NCI-H446 treated with DMSO at 0.1 percent for 48 hours (cell line): ENCODE measurements around the gene RGL4.

ENCODE experiments used
- DNase-seq: peaks from one replicate; lab custom pipeline; 2025; lab: John Stamatoyannopoulos, UW

RGL4 gene

DNA sequence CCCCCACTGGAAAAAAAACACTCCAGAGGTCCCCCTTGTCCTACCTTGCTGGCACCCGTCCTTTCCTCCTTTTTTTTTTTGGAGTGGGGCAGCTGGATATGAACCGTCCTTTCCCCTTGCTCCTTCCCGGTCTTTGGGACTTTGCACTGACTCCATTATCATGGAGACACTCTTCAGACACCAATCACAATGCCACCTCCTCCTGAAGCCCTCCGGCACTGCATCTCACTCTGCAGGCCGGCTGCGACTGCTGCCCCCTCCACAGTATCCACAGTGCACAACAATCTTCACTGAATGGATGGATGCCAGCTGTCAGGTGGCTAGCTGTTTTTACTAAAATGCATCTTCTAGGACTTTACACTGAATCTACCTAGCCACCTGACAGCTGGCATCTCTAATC is 12.7 kb upstream of the RGL4 start:
- no peak for DNase-seq

DNA sequence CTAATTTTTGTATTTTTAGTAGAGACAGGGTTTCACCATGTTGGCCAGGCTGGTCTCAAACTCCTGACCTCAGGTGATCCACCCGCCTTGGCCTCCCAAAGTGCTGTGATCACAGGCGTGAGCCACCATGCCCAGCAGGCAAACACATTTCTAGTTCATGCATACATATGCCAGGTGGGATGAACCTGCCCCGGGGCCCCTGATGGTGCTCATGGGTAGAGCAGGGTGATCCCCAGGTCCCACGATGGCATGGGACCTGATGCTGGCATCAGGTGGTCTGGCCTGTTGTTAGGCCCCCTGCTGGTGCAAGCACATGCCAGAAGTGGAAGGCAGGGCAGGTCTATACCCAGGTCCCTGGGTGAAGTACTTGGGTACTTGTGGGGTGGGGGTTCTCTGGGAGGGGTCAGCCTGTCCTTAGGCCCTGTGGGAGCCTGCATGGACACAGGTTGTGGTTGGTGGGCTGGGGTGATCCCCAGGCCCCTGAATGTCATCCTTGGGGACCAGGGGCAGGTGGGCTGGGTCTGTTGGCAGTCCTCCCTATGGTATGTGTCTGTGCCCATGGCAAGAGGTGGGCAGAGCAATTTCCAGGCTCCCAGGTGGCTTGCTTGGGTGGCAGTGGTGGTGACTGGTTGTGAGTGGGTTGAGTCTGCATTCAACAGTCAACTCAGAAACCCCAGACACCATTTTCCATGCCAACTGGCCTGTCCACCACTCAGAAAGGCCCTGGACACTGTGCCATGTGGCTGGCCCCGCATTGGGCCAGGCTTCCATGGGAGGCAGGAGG is 9.6 kb upstream of the RGL4 start:
- DNase-seq = no peak

DNA sequence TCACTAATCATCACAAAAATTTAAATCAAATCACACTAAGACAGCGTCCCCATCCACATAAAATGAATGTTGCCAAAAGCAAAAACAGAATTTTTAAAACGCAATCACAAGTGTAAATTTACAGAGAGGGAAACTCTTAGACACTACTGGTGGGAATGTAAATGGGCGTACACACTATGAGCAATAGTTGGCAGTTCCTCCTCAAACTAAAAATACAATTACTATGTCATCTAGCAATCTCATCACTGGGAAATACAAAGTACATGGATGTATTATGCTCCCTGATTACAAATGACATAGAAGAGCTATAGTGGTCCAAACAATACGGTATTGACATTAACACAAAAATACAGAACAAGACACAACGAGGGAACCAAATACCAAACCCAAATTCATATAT is 8.7 kb upstream of the RGL4 start:
- no peak for DNase-seq

DNA sequence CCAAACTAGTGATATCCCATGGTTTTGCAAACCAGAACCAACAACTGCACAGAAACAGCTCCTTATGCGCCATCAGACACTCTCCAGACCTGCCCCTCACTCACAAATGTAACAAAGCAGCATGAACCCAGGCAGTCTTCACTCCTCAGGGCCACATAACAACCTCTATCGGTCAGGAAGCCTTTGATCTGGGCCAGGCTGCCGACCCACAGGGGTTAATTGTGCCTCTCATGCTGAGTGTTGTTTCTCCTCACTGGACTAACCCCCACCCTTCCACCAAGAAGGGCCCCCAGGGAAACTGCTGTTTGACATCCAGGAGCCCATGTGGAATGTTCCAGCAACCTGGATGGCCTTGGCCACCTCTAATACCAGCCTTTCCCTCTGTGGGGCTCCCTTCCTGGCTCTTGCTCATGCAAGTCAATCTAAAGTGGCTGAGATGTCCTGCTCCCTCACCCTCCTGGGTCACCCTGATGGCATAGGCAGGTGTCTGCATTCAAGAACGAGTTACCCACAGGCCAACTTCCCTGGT is 7.9 kb upstream of the RGL4 start:
- no peak for DNase-seq

DNA sequence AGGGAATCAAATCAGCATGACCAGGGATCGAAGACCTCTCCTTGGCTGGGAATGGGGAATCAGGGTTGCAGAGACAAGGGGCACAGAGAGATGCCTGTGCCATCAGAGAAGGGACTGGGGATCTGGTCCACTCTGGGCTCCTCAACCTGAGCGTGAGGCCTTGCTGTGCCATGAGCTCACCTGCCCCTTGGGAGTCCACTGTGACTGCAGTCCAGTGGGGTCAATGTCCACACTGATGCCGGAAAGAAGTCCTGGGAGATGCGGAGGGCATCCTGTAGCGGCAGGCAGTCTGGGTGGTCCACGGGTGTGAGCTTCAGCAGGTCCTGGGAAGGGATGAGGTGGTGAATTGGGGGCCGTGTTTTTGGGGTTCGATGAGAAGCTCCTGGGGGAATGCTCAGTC is 7.3 kb upstream of the RGL4 start:
- no peak for DNase-seq

DNA sequence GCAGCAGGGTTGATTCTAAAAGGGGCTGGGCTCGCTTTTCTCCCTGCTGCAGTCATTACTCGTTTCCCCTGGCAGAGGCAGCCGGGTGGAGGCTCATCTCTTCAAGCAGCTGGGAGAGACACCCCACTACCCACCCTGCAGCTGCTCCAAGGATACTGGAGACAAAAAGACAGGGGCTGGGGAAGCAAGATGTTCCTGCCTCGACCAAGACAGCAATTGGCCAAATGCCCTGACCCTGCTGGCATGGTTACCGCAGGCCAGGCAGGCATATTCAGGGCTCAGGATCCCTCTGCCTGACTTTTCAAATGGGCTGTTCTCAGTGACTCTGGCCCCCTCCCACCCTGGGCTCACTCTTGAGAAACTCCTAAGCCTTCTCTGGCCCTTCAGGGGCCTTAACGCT is 6.8 kb upstream of the RGL4 start:
- DNase-seq = no peak

DNA sequence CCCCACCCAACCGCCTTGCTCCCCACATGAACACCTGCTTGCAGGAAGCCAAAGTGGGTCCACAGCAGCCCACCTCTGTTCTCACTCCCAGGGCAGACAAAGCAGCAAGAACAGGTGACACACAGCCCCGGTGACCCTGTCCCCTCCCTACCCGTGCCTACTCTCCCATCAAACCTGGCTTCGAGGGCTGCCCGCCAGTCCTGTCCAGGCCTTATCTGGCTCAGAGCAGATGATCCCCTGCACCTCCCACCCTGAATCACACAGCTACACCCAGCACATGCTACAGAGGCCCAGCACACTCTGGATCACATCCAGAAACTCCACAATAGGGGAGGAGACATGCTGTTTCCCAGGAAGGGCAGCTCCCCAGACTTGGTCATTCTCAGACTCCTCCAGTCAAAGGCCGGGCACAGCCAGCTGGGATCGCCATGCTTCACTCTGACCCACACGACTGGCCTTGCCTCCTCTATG is 6.2 kb upstream of the RGL4 start:
- peak; percentile 4 for DNase-seq

DNA sequence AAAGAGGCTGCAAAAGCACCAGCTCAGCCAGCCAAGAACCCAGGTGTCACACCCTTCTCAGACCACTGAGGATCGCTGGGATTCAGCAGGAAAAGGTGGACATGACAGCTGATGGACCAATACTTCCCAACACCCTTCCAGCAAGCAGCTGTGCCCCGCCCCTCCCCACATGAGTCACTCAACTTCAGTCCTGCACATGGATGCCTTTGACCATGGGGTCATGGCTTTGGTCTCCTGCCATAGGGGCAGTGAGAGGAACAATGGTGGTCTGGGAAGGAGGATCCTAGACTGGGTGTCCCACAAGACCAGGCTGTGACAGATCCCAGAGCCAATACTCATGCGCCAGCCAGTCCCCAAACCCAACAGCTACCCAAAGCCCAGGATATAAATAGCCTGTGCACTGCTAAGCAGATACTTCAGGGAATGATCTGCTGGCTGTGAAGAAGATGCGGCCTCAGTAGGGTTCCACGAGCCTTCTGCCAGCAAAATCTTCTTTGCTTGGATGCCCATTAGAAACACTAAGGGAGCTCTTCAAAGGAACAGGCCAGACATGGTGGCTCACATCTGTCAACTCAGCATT is 5.5 kb upstream of the RGL4 start:
- peak; percentile 39 for DNase-seq

DNA sequence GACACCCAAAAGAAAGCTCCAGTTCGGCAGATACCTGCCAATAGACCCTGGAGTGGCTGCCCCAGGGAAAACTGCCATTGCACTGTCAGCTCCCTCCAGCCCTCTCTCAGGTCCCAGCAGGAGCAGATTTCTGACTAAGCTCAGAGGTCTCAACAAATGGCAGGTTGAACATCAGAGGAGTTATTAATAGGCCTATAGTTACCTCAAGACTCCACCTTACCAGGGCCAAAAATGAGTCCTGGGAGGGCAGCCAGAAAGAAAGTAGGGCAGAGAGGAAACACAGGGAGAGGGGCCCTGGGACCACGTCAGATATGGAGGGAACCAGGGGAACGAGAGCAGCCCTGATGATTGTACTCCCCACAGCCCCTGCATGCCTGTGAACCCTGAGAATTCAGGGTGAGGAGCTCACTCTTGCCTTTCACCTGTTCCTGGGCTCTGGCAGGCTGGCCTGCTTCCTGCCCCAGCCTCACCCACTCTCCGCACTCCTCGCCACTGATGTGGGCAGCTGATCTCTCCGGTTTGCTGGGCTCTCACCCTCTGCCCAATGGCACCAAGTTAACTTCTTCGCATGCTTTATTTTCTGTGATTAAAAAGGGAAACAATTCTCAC is 4.3 kb upstream of the RGL4 start:
- no peak for DNase-seq

DNA sequence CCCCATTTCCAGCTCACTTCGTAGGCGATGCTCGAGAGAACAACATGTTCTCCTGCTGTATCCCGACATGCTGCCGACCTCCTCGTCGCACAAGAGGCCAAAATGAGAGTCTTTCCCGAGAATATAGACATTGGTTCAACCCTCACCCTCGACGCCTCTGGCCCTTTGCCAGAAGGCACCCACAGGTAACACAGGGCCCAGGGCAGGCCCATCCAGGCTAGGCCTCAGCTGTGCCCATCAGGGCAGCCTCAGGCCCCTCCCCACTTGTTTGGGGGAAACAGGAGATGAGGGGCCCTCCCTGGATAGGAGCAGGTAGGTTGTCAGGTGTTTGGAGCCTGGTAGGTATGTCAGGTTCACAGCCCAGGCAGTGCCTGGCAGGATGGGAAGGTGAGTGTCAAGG is 2.7 kb upstream of the RGL4 start:
- DNase-seq = no peak

DNA sequence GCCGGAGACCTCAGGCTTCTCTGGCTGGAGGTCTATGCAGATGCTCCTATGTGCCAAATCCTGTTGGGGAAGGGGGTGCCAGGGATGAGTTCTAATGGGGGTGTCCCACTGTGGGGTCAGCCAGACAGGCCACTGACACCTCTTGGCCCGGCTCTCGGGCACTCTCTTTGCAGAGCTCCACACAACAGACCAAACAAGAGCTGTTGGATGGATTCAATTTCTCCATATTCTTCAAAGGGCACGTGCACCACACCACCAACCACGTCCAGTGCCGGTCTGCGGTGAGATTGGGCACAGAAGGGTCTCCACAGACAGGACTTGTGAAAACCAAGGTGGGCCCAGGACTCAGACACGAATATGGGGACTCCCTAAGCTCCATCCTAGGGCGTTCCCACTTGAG is 2.2 kb upstream of the RGL4 start:
- no peak for DNase-seq

DNA sequence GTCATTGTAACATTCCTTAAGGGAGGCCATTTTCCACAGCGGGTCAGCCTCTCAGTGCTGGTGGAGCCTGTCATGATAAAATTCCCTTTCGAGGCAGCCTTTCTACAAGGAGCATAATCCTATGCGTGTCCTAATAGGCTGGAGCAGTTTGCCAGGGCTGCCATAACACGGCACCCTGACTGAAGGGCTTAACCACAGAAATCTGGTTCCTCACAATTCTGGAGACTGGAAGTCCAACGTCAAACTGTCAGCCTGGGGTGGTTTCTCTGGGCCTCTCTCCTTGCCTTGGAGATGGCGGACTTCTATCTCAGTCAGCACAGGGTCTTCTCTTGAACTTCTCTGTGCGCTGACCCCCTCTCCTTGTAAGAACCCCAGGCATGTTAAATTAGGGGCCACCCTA is 1.4 kb upstream of the RGL4 start:
- no peak for DNase-seq

DNA sequence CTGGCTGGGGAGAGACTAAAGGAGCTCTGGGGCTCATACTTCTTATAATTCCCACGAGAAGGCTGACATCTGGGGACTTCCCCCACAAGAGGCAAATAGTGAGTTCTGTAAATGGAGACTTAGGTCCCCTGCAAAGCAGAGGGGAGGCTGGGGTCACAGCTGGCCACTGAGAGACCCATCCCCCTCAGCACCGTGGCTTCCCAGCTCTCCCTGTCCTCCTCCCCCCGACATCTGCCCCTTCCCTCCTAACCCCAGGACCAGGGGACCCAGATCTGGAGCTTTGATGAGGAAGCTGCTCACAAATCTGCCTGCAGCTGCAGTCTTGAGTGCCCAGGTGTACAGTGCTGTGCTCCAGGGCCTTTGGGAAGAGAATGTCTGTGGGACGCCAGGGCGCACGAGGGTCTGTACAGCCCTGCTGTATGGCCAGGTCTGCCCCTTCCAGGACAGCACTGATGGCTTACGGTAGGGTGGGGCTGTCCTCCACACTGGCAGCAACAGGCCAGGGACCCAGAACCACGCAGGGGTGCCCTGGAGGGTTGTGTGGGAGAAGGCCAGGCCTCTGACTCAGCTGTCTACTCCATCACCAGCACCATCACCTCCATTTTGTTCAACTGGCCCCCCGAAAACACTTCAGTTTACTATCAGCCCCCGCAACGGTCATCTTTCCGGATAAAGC is 1.1 kb downstream of the RGL4 start:
- DNase-seq = no peak

DNA sequence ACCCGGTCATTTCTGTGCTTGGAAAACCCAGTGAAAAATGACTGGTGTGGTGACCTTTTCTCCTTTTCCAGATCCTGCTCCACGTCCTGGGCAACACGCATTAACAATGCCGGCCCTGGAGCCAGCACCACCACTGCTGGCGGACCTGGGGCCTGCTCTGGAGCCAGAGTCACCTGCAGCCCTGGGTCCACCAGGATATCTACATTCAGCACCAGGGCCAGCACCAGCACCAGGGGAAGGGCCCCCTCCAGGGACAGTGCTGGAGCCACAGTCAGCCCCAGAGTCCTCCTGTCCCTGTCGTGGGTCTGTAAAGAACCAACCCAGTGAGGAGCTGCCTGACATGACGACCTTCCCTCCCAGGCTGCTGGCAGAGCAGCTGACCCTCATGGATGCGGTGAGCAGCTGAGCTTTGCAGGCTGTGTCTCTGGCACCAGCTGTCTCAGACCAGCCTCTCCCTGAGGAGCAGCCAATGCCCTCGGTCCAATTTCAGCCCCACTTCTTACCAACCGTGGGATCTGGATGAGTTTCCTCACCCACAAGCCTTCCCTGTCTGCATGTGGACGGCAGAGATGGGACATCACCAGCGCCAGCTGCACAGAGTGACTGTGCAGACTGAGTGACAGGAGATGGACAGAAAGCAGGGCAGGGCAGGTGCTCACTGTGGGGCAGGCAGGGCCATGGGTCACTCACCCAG is 1.9 kb downstream of the RGL4 start:
- no peak for DNase-seq

DNA sequence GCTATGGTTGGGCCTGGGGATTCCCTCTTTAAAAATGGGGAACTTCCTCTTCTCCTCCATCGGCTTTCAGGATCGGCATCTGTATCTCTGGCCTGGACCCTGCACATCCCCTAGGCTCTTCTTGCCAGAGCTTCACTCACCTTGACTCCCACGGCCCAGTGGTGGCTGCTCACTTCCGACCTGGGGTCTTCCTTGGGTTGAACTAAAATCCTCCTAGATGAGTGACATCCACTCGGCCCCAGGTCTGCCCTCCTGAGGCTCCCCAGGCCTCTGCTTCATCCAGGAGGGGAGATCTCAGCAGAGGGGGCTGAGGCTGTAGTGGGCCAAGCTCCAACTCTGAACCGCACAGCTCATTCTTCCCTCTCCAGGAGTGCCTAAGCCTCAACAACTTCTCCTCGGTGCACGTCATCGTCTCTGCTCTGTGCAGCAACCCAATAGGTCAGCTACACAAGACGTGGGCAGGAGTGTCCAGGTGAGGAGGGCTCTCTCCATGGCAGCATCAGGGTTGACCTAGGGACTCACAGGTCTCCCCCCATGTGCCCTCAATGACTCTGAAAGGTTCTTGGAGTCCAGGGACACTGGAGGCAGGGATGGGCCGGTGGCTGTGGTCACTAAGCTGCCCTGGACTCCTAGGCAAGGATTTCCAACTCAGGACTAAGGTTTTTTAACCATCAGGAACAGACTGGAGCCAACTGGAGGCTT is 3.3 kb downstream of the RGL4 start:
- DNase-seq = no peak

DNA sequence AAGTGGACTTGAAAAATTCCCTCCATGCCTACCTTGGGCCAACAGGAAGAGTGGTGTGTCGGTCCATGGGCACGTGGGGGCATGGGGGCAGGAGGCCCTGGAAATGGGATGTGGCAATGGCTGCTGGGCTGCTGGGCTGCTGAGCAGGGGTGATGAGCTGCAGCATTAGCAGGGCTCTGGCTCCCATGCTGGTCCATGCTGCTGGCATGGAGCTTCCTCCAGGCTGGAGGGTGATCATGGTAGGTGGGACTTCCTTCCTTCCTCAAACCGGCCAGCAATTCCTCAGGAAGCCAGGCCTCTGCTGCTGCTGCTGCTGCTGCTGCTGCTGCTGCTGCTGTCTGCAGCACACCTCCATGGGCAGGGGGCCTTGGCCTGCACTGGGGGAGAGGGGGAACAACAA is 4.3 kb downstream of the RGL4 start:
- DNase-seq = no peak

DNA sequence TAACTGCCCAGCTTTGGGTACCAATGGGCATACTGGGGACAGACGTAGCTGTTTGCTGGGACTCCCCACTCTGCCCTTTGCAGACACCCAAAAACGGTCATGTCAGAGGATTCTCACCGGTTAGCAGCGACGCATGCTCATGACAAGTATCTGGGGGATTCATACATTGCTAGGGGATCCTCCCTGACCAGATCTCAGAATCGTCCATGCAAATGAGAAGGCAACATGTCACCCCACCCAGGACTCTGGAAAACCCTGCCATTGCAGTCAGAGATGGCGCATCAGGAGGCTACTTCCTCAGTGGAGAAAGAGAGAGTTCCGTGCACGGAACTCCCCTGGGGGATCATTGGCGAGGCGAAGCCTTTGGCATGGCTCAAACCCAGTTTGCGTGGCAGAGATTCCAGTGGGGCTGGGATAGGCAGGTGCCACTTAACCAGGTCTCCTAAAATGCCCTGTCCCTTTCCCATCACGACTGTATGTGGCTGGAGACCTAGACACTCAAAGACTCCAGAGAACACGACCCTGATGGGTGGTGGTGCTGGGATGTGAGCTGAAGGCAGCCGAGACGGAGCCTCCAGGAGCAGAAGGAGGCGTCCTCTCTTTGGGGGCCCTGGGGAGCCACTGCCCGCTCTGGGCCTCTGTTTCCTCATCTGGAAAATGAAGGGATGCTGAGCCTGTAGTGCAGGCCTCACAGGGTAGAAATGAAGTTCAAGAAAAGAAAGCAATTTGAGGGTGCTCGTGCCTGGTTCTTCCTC is 4.9 kb downstream of the RGL4 start:
- no peak for DNase-seq

DNA sequence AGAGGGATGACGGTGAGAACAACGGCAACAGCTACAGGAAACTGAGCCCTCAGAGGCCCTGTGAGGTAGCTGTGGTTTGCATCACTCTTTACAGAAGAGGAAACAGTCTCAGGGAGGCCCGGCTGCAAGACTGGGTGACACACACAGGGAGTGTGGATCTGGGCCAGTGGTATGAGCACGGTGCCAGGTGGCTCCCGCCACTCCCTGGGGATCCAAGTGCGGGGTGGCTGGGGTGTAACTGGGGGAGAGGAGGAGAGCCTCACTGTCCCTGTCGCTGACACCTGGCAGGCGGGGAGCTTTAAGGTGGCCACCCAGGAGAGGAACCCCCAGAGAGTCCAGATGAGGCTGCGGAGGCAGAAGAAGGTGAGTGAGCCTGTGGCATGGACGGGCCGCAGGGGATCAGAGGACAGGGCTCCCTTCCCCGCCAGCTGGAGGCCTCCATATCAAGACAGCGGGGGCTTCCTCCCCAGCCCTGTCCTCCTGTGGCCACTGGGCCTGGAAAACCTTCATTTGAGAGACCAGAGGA is 5.6 kb downstream of the RGL4 start:
- DNase-seq = no peak

DNA sequence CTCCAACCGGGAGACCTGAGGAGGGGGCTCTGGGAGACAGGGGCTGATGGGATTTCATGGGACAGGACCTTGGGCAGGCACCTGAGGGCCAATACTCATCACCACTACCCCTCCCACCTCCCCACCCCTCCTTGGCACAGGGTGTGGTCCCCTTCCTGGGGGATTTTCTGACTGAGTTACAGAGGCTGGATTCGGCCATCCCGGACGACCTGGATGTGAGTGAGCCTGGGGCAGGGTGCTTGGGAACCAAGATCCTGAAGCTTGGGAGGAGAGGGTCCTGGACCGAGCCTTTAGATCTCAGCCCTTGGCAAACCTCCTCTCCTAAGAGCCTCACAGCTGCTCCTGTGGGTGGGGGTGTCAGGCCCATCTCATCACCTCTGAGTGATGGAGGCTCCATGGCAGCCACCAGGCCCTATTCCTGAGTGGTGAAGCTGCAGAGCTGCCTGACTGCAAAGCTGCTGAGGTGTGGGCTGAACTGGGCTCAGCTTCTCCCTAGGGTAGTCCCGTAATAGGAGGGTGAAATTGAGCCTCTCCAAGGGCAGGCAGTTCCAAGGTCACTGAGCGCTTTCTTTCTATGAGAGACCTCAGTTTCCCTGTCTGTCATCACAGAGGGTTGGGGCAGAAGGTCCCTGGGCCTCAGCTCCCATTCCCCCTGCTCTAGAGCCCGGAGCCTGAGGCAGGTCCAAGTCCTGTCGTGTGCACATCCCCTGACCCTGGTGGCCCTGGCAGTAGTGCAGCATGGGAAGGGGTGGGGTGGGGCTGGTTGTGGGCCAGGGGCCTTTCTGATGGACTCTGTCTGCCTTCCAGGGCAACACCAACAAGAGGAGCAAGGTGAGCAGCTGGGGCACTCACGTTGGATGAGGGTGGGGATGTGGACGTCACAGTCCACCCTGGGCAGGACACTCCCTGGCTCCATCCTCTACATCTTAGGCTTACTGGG is 6.5 kb downstream of the RGL4 start:
- no peak for DNase-seq
